ENCODE measurements around the gene CIDEC.

GRCh38 chr3:9878700-9879099 is 1.4 kb downstream of the CIDEC start:
- no peak for TF ChIP-seq CTCF (tag by site-specific recombination; IDR thresholded peaks at IDR 0.05)
- TF ChIP-seq, protein P1, sequence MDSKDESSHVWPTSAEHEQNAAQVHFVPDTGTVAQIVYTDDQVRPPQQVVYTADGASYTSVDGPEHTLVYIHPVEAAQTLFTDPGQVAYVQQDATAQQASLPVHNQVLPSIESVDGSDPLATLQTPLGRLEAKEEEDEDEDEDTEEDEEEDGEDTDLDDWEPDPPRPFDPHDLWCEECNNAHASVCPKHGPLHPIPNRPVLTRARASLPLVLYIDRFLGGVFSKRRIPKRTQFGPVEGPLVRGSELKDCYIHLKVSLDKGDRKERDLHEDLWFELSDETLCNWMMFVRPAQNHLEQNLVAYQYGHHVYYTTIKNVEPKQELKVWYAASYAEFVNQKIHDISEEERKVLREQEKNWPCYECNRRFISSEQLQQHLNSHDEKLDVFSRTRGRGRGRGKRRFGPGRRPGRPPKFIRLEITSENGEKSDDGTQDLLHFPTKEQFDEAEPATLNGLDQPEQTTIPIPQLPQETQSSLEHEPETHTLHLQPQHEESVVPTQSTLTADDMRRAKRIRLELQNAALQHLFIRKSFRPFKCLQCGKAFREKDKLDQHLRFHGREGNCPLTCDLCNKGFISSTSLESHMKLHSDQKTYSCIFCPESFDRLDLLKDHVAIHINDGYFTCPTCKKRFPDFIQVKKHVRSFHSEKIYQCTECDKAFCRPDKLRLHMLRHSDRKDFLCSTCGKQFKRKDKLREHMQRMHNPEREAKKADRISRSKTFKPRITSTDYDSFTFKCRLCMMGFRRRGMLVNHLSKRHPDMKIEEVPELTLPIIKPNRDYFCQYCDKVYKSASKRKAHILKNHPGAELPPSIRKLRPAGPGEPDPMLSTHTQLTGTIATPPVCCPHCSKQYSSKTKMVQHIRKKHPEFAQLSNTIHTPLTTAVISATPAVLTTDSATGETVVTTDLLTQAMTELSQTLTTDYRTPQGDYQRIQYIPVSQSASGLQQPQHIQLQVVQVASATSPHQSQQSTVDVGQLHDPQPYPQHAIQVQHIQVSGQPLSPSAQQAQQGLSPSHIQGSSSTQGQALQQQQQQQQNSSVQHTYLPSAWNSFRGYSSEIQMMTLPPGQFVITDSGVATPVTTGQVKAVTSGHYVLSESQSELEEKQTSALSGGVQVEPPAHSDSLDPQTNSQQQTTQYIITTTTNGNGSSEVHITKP (tag by site-specific recombination; IDR thresholded peaks at IDR 0.05) = no peak
- TF ChIP-seq ZNF701 (tag by site-specific recombination; IDR thresholded peaks at IDR 0.05) = no peak
- no peak for TF ChIP-seq SP2 (tag by site-specific recombination; IDR thresholded peaks at IDR 0.05)
- TF ChIP-seq KLF1 (tag by site-specific recombination; IDR thresholded peaks at IDR 0.05) = no peak
- no peak for TF ChIP-seq RBAK (tag by site-specific recombination; IDR thresholded peaks at IDR 0.05)
- no peak for TF ChIP-seq ZNF138 (tag by site-specific recombination; IDR thresholded peaks at IDR 0.05; ENCODE audit: borderline replicate concordance)
- no peak for TF ChIP-seq YY2 (tag by site-specific recombination; IDR thresholded peaks at IDR 0.05)
- TF ChIP-seq, protein P2, sequence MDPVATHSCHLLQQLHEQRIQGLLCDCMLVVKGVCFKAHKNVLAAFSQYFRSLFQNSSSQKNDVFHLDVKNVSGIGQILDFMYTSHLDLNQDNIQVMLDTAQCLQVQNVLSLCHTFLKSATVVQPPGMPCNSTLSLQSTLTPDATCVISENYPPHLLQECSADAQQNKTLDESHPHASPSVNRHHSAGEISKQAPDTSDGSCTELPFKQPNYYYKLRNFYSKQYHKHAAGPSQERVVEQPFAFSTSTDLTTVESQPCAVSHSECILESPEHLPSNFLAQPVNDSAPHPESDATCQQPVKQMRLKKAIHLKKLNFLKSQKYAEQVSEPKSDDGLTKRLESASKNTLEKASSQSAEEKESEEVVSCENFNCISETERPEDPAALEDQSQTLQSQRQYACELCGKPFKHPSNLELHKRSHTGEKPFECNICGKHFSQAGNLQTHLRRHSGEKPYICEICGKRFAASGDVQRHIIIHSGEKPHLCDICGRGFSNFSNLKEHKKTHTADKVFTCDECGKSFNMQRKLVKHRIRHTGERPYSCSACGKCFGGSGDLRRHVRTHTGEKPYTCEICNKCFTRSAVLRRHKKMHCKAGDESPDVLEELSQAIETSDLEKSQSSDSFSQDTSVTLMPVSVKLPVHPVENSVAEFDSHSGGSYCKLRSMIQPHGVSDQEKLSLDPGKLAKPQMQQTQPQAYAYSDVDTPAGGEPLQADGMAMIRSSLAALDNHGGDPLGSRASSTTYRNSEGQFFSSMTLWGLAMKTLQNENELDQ (tag by site-specific recombination; IDR thresholded peaks at IDR 0.05; ENCODE audit: low read depth) = no peak
